GM12872 (cell line): ENCODE data around the gene FBXL13.

Experiments used
- TF ChIP-seq, protein P1 (sequence below): IDR thresholded peaks from 3 replicates; pipeline ENCODE4 v1.5.1; 2011; ENCODE audit warnings: low read depth, mild to moderate bottlenecking, low read length, moderate library complexity; ENCODE audit not compliant: insufficient read depth

Gene FBXL13

DNA sequence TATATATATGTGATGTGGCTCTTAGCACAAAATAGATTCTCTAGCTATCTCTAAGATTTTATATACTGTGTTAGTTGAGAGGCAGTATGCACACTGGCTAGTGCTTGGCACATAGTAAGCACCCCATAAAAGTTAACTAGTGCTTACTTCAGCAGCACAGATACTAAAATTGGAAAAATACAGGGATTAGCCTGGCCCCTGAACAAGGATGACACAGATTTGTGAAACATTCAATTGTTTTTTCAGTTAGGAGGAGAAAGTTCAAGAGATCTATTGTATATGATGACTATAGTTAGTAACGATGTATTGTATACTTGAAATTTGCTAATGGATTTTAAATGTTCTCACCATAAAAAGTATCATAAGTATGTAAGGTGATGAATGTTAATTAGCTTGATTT is 240.1 kb downstream of the FBXL13 start:
- TF ChIP-seq, protein P1, sequence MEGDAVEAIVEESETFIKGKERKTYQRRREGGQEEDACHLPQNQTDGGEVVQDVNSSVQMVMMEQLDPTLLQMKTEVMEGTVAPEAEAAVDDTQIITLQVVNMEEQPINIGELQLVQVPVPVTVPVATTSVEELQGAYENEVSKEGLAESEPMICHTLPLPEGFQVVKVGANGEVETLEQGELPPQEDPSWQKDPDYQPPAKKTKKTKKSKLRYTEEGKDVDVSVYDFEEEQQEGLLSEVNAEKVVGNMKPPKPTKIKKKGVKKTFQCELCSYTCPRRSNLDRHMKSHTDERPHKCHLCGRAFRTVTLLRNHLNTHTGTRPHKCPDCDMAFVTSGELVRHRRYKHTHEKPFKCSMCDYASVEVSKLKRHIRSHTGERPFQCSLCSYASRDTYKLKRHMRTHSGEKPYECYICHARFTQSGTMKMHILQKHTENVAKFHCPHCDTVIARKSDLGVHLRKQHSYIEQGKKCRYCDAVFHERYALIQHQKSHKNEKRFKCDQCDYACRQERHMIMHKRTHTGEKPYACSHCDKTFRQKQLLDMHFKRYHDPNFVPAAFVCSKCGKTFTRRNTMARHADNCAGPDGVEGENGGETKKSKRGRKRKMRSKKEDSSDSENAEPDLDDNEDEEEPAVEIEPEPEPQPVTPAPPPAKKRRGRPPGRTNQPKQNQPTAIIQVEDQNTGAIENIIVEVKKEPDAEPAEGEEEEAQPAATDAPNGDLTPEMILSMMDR = no peak

DNA sequence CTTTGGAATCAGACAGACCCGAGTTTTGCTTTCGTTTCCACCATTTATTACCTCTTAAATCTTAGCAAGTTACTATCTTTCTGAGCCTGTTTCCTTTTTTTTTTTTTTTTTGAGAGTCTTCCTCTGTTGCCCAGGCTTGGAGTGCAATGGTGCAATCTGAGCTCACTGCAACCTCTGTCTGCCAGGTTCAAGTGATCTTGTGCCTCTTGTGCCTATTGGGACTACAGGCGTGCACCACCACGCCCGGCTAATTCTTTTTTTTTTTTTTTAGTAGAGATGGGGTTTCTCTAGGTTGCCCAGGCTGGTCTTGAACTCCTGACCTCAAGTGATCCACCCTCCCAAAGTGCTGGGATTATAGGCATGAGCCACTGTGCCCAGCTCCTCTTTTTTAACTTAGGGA is 241.3 kb downstream of the FBXL13 start:
- TF ChIP-seq, protein P1 = no peak

DNA sequence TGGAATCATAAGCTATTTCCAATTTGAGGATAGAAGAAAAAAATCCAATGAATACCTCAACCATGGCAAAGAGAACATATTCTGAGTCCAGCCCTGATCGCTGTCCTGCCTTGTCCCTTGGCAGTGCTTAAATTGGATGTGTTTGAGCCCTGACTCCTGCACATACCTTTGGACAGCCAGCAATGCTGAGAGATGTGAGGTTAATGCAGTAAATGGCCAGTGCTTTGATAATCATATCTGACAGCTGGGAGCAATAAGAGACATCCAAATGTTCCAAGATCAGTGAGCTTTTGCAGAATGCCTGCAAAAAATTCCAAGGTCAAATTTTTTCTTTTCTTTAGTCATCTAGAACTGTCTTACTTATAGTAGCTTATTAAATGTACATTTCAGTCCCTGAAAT is 241.9 kb downstream of the FBXL13 start:
- TF ChIP-seq, protein P1 = no peak

DNA sequence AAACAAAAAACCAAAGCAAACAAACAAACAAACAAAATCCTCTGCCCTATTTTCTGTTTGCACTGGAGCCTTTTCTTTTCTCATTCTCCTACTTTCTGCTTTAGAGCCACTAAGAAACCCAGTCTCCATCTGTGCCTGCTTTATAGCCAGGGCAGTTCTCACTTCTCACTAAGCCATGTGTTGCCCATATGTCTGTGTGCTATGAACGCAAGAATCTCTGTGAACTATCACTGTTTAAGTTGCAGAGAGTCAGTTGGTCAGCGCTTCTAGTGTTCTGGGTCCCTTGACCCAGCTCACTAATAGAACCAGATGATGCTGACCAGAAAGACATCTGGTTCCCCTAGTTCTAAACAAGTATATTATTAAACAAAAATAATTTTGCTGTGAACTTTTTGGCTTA is 244.4 kb downstream of the FBXL13 start:
- TF ChIP-seq, protein P1 = no peak

DNA sequence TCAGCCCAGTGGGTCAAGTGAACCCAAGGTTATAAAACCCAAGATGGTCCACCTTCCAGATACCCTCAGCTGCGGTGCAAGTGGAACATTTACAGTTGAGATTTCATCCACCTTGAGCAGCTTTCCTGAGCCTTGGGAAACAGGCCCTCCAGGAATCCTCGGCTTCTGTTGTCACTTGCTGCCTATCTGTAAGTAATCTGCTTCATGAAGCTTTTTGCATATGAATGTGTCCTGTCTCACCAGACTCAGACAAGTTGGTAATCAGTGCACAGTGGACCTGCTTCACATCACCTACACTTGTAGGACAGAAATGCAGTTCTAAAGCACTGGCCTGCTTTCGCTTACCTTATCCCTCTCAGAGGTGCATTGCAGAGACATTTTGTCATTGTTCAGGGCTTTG is 245.5 kb downstream of the FBXL13 start:
- TF ChIP-seq, protein P1 = no peak

DNA sequence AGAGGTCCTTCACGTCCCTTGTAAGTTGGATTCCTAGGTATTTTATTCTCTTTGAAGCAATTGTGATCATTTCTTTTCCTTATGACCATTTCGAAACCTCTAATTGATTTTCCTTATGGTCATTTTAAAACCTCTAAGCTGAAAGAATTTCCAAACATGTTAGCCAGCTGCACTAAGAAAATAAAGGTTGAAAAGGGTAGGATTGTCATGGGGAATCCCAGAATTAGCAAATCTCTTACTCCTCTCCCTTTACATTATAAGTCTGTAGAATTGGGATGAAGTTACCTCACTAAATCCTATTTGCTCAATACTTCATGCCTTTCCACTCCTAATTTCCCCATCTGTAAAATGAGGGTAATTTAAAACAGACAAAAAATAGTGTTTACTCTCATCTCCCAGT is 246.3 kb downstream of the FBXL13 start:
- TF ChIP-seq, protein P1 = no peak

DNA sequence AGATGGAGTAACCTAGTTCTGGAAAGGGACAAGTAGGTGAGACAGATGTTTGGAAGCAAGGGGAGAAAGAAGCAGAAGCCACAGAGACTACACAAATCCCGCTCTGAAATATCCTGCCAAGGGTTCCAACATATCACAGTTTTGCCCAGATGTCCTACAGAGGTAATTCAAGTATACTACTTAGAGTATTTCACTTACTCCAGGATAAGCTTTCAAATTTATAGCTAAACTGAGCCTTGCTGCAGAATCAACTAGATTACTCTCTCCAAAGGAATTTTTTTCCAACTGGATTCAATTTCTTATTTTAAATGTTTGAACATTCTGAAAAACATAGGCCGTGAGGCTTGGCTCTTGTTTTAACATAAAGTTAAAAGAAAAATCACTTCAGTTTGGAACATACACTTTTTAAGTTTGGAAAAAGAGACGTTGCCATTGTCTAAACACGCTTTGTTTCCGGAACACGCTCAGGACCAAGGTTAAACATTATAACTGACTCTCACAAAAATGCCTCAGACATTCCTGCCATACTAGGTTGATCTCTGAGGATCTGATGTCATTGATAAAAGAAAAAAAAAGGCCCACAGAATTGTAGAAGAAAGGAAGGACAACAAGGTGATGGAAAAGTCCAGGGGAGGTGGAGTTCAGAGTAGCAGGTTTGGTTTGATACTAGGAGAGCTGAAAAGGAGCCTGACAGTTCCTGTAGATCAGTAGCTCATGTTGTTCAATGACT is 251.0 kb downstream of the FBXL13 start:
- TF ChIP-seq, protein P1 = no peak
